Gastrocnemius medialis (tissue), 4 donors: Measurements from ENCODE around the gene RYR3.

Source experiments
- CTCF ChIP-seq, 5 experiments: fragments of 450-650 bp in 3 of 5; fragments of 200-600 bp in 2 of 5; sonication (generic) in 2 of 5; IDR thresholded peaks in 4 of 5; conservative IDR thresholded peaks in 1 of 5; 1 replicate in 4 of 5; 2 replicates in 1 of 5; pipeline ENCODE4 v1.5.1; 2016 to 2019; ENCODE audit warnings: antibody characterized with exemption in 5 of 5, mild to moderate bottlenecking in 3 of 5, moderate library complexity in 3 of 5
- POLR2A ChIP-seq, 2 donors: fragments of 450-650 bp; IDR thresholded peaks; one replicate each; pipeline ENCODE4 v1.6.1; 2017; ENCODE audit warnings: antibody characterized with exemption in 2 of 2, mild to moderate bottlenecking in 2 of 2, moderate library complexity in 2 of 2

GRCh38 chr15:33670567-33670966, 359.8 kb downstream of the RYR3 start:
- TF ChIP-seq POLR2A (IDR thresholded peaks at IDR 0.05) (no peak), CTCF (IDR thresholded peaks at IDR 0.05 in 4 of 5, conservative IDR thresholded peaks at IDR 0.05 in 1 of 5) (no peak)
